Stimulated activated naive CD4-positive, alpha-beta T cell (primary cell): ENCODE measurements around the gene SLC35B2.
"Not testable (repeated sequence)": the region's sequence is repeated elsewhere in the genome, so short reads cannot be mapped to it uniquely, and the experiment has no call there.

Experiments used
- DNase-seq, 6 experiments: peaks; one replicate each; lab custom pipeline; 2025; lab: John Stamatoyannopoulos, UW

The SLC35B2 gene

DNA sequence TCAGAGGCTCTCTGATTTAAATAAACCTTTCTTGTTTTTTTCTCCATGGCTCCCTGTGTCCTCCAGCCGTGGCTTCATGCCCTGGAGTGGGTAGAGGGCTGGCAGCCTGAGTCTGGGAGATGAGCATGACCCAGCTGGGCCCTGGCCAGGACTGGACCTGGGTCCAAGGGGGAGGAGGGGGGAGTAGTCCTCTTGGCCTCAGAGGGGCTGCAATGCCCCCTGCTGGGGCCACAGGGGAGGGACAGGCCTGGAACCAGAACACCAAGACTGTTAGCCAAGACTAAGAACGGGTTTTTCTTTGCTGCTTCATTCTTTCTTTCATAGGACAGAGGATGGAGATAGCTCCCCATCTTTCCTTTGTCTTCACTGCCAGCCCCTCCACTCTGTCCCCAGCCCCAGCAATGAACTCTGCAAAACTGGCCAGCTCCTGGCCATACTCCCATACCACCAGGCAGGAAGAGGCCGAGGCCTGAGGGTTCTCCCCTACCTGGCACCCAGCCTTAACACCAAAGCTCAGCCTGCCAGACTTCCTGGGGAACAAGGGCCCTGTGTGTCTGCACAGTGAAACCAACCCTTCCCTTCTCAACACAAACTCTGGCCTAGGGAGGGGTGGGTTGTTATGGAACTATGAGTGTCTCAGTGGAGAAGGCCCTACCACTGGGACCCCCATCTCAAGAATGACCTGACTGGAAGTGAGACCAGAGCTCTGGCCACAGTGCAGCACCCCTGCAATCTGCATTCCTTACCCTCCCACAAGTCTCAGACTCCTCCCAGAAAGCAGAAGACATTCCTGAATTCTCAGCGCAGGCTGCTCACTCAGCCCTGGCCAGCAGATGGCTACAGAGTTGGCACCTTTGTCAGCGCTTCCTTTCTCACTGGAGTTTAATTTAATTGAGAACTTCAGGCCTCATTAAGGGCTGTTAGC lies 23.0 kb downstream of the SLC35B2 start:
- no peak for DNase-seq

DNA sequence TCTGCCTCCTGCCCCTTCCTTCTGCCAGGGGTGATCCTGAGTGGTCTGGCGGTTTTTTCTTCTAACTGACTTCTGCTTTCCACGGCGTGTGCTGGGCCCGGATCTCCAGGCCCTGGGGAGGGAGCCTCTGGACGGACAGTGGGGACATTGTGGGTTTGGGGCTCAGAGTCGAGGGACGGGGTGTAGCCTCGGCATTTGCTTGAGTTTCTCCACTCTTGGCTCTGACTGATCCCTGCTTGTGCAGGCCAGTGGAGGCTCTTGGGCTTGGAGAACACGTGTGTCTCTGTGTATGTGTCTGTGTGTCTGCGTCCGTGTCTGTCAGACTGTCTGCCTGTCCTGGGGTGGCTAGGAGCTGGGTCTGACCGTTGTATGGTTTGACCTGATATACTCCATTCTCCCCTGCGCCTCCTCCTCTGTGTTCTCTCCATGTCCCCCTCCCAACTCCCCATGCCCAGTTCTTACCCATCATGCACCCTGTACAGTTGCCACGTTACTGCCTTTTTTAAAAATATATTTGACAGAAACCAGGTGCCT lies 23.7 kb downstream of the SLC35B2 start:
- DNase-seq = no peak

DNA sequence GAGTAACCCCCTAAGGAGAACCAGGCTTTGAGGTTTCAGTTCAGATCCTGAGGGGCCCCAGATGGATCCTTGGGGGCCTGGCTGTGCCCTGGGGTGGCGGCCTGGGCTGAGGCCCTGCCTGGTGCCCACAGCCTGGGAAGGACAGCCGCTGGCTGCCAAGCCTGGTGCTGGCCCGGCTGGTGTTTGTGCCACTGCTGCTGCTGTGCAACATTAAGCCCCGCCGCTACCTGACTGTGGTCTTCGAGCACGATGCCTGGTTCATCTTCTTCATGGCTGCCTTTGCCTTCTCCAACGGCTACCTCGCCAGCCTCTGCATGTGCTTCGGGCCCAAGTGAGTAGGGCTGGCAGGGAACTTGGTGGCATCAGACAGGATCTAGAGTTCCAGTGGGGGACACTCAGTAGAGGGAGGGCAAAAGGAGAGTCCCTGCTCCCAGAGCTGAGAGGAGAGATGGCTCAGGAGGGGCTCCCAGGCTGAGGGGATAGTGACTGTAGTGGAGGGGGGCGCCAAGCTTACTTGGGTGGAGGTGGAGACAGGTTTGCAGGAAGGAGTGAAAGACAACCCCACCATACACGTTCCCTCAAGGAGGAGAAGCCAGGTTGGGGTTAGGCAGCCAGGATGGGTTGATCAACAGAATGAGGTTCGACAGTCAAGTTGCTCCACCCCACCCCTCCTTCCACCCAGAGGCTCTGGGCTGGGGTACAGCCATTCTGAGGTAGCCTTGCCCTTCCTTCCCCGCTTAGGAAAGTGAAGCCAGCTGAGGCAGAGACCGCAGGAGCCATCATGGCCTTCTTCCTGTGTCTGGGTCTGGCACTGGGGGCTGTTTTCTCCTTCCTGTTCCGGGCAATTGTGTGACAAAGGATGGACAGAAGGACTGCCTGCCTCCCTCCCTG lies 24.4 kb downstream of the SLC35B2 start:
- DNase-seq = no peak

- not testable (repeated sequence) for DNase-seq
These were observed 25.9 kb downstream of the SLC35B2 start for GRCh38 chr6:44231426-44231825.

DNA sequence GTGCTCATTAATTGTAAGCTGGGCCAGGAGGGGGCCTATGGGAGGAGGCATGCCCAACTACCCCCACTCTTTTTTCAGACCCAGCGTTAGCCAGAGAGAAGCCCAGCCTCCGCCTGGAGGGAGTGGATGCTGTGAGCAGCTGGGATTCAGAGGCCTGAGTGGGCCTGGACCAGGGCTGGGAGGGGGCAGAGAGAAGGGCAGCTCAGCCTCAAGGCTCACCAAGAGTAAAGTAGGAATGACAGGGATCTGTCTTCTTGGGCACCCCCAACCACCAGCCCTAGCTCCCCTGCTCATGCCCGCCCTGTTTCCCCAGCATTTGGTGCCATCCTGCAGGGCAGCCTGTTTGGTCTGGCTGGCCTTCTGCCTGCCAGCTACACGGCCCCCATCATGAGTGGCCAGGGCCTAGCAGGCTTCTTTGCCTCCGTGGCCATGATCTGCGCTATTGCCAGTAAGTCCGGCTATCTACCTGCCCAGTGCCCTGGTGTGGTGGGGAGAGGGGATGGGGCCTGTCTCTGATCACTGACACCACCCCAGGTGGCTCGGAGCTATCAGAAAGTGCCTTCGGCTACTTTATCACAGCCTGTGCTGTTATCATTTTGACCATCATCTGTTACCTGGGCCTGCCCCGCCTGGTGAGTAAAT lies 27.2 kb downstream of the SLC35B2 start:
- DNase-seq = no peak

DNA sequence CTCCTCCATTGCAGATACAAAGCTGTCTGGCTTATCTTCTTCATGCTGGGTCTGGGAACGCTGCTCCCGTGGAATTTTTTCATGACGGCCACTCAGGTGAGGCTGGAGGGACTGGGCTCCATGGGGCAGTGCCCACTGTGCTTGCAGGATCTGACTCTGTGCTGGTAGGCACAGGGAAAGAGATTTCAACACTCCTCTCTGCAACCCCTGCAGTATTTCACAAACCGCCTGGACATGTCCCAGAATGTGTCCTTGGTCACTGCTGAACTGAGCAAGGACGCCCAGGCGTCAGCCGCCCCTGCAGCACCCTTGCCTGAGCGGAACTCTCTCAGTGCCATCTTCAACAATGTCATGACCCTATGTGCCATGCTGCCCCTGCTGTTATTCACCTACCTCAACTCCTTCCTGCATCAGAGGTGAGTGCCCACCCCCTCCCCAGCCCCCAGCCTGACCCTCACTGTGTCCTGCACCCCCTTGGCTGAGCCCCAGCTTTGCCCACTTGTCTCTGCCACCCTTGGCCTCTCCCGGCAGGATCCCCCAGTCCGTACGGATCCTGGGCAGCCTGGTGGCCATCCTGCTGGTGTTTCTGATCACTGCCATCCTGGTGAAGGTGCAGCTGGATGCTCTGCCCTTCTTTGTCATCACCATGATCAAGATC lies 27.8 kb downstream of the SLC35B2 start:
- no peak for DNase-seq

- DNase-seq = no peak
These were observed 28.5 kb downstream of the SLC35B2 start for GRCh38 chr6:44228836-44229235.

- no peak for DNase-seq
These were observed 28.9 kb downstream of the SLC35B2 start for GRCh38 chr6:44228433-44228832.

DNA sequence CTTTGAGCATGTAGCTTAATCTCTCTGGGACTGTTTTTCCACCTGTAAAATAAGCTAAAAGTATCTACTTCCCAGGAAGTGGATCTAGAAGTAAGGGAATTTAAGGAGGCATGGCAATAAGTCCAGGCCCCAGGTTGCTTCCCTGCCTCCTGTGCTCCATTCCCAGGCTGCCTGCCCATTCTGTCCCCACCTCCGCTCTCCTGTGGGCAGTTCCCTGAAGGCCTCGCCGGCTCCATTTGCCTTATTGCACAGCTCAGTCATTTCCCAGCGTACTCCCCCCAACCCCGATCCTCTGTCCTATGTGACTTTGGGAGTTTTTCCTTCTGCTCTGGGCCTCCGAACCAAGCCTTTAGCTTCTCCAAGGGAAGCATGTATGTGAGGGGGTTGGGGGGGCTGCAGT lies 29.3 kb downstream of the SLC35B2 start:
- DNase-seq = no peak

- no peak for DNase-seq
These were observed 30.1 kb downstream of the SLC35B2 start for GRCh38 chr6:44227148-44227793.

GRCh38 chr6:44226368-44227147 lies 30.8 kb downstream of the SLC35B2 start:
- DNase-seq = no peak

GRCh38 chr6:44225579-44226325 lies 31.6 kb downstream of the SLC35B2 start:
- DNase-seq = no peak

GRCh38 chr6:44224965-44225305 lies 32.4 kb downstream of the SLC35B2 start:
- no peak for DNase-seq

DNA sequence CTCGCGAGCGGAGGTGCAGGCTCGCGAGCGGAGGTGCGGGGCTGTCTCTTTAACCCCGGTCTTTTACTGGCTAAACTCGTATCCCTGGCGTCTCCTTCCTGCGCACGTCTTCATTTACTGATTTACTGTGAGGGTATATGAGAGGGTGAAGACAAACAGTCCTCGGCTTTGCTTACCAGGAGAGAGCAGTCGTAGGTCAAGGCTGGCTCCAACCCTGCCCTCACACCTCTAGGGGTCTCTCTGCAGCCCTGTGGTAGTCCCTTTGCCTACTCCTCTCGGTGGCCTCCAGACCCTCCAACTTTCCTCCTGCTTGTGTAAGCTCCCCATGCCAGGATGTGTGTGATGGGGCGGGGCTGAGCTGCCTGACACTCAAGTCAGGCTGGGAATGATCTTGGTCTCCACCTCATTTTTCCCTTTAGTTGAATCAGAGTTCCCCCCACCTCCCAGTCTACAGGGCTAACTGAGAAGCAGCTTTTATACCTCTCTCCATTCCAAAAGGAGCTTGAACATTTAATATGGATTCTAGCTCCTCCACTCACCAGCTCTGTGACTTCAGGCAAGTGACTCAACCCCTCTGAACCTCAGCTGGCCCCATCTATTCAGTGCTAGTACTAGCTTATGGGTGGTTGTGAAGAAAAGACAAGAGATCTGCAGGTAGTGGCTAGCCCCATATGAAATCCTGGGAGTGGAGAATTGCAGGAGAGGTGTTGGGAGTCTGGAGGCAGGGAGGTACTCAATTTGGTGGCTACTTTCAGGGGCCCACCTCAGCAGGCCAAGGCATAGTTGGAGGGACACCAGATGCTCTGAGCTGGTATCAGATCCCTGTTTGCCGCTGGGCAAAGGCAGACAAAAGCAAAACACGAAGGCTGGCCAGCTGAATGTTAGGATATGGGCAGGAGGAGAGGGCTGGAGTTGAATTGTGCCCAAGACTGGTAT lies 33.0 kb downstream of the SLC35B2 start:
- DNase-seq = peak in 2 of 6 experiments; percentile 17 to 52

DNA sequence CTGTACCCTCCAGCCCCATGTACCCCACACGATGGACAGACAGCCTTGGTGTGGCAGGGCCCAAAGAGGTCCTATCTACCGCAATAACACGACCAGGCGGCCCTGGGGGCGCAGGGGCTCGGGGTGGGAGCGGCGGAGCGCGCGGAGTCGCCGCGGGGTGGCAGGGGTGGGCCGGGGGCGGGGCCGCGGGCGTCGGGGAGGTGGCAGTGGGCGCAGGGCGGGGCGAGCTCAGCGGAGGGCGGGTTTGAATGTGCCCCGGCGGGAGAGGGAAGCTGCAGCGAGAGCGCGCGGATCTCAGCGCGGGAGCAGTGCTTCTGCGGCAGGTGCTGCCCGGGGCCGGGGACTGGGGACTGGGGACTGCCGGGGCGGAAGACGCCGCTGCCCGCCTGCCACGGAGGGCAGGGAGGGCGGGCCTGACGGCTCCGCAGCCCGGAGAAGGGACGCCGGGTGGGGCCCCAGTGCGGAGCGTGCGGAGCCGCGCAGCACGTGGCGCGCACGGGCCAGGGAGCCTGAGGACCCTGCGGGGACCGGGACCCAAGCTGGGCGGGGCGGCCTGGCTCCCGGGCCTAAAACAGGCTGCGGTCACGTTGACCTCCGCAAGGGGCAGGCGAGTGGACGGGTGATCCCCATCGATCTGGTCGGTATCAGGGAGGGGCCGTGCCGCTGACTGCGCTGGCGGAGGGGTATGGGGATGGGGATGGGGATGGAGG lies 33.9 kb downstream of the SLC35B2 start, which contains the start of gene SLC29A1:
Gene SLC29A1 (plus strand): TSS at position 277 of the 710 bp plus-strand sequence. CDS start 3,719 bp downstream, outside the sequence.
- DNase-seq = peak; percentile 73 to 85 (median 80)

GRCh38 chr6:44222486-44223318 lies 34.6 kb downstream of the SLC35B2 start:
- peak in 2 of 6 experiments; percentile 21 to 30 for DNase-seq

DNA sequence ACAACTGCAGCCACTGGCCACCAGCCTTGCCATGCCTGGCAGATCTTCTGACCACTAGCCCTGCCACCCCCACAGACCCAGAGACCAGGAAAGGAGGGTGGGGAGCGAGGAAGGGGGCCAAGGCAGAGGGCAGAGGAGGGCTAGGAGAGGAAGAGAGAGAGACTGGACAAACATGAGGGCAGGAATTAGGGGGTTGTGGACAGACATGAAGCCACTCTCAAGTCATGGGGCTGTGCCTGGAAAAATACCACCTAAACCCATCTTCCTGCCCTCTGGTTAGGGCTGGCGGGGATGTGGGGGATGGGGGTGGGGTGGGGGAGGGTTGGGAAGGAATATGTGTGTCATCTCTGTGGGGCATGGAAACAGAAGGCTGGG lies 35.4 kb downstream of the SLC35B2 start:
- no peak for DNase-seq
